Activated naive CD8-positive, alpha-beta T cell (primary cell): ENCODE measurements around the gene PPIP5K1.
"Not testable (repeated sequence)": the region's sequence is repeated elsewhere in the genome, so short reads cannot be mapped to it uniquely, and the experiment has no call there.

Experiments used
- H3K27ac Mint-ChIP-seq: one replicate; pipeline ENCODE4 v1.8.0; 2021; ENCODE audit warnings: mixed read lengths
- H3K27me3 Mint-ChIP-seq: one replicate; pipeline ENCODE4 v1.8.0; 2021; ENCODE audit warnings: mixed read lengths
- H3K36me3 Mint-ChIP-seq: one replicate; pipeline ENCODE4 v1.8.0; 2021; ENCODE audit warnings: mixed read lengths
- H3K4me1 Mint-ChIP-seq: one replicate; pipeline ENCODE4 v1.8.0; 2021; ENCODE audit warnings: low read depth, mixed read lengths
- H3K4me3 Mint-ChIP-seq: one replicate; pipeline ENCODE4 v1.8.0; 2021; ENCODE audit warnings: mild to moderate bottlenecking, mixed read lengths
- H3K9me3 Mint-ChIP-seq: one replicate; pipeline ENCODE4 v1.8.0; 2021; ENCODE audit warnings: low read depth, mixed read lengths

The PPIP5K1 gene

GRCh38 chr15:43589778-43590466 is at the start of gene PPIP5K1:
PPIP5K1 (minus strand) TSS chr15:43590208; CDS start chr15:43584504, 5,704 bp downstream.
- not testable (repeated sequence) for H3K27ac Mint-ChIP-seq, H3K9me3 Mint-ChIP-seq, H3K4me1 Mint-ChIP-seq, H3K27me3 Mint-ChIP-seq, H3K4me3 Mint-ChIP-seq, H3K36me3 Mint-ChIP-seq

- H3K27ac Mint-ChIP-seq: not testable (repeated sequence)
Observed at GRCh38 chr15:43638464-43639204, 48.6 kb upstream of the PPIP5K1 start.

GRCh38 chr15:43626937-43627336 is 36.9 kb upstream of the PPIP5K1 start:
- not testable (repeated sequence) for H3K27ac Mint-ChIP-seq, H3K36me3 Mint-ChIP-seq, H3K9me3 Mint-ChIP-seq, H3K4me1 Mint-ChIP-seq, H3K27me3 Mint-ChIP-seq, H3K4me3 Mint-ChIP-seq

More at GRCh38 chr15:43638464-43639204, 48.6 kb upstream of the PPIP5K1 start:
- not testable (repeated sequence) for H3K36me3 Mint-ChIP-seq, H3K9me3 Mint-ChIP-seq, H3K4me1 Mint-ChIP-seq, H3K27me3 Mint-ChIP-seq, H3K4me3 Mint-ChIP-seq

GRCh38 chr15:43625106-43625505 is 35.1 kb upstream of the PPIP5K1 start:
- H3K4me1 Mint-ChIP-seq: no peaks in the 10 kb centered on the region
- no peaks in the 10 kb centered on the region for H3K36me3 Mint-ChIP-seq
- peaks cover 1% of the 10 kb centered on the region for H3K27me3 Mint-ChIP-seq
- H3K27ac Mint-ChIP-seq: no peak overlapping the region
- no peaks in the 10 kb centered on the region for H3K9me3 Mint-ChIP-seq
- no peak overlapping the region for H3K4me3 Mint-ChIP-seq

GRCh38 chr15:43622068-43622799 is 32.2 kb upstream of the PPIP5K1 start:
- H3K27me3 Mint-ChIP-seq, H3K27ac Mint-ChIP-seq, H3K9me3 Mint-ChIP-seq, H3K4me3 Mint-ChIP-seq, H3K4me1 Mint-ChIP-seq, H3K36me3 Mint-ChIP-seq: not testable (repeated sequence)

DNA sequence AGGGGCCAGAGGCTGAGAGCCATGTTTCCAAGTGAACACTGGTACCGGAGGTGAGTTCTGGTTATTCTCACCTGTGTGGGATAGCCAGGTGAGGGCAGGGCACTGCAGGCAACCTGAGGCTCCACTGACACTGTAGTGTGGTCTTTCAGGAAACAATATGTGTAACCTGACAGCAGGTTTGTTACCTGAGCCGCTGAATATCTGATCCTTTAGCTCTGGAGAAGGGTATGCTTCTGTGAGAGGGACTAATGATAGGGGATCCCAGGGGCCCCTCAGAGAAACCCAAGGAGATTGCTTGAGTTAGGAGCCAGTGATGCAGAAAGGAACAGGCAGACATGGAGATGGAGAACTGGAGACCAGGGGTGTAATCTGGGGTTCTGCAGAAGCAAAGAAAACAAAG is 28.7 kb upstream of the PPIP5K1 start, which contains the start of gene STRC:
TSS of gene STRC (minus strand) at position 101 of the 400 bp plus-strand sequence. CDS start at position 23, 78 bp downstream.
- H3K4me3 Mint-ChIP-seq, H3K27ac Mint-ChIP-seq, H3K36me3 Mint-ChIP-seq, H3K4me1 Mint-ChIP-seq, H3K9me3 Mint-ChIP-seq, H3K27me3 Mint-ChIP-seq: not testable (repeated sequence)

DNA sequence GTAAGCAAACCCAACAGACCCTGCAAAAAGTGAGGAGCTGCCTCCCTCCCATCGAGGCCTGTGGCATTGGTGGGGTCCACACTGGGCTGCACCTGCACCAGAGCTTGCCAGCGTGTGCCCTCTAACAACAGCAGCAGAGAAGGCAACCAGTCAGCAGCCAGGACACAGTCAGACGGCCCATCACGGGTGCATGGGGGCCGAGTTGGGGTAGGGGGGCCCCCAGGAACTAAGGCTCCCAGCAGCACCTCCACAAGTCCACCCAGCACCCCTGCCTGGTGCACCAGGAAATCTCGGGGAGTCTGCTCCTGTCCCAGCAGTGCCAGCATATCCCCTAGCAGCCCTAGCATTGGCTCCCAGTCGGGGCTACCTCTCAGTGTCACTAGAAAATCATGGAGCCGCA is 27.7 kb upstream of the PPIP5K1 start:
- not testable (repeated sequence) for H3K9me3 Mint-ChIP-seq, H3K36me3 Mint-ChIP-seq, H3K27ac Mint-ChIP-seq, H3K4me1 Mint-ChIP-seq, H3K4me3 Mint-ChIP-seq, H3K27me3 Mint-ChIP-seq

DNA sequence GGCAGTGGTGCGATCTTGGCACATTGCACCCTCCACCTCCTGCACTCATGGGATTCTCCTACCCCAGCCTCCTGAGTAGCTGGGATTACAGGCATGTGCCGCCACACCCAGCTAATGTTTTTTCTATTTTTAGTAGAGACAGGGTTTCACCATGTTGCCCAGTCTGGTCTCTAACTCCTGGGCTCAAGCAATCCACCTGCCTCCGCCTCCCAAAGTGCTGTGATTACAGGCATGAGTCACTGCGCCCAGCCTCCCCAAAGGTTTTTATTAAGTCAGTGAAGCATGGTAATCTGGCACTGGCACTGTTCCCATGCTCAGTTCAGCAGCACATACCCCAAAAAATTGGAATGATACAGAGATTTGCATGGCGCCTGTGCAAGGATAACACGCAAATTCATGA is 12.2 kb upstream of the PPIP5K1 start:
- not testable (repeated sequence) for H3K9me3 Mint-ChIP-seq, H3K4me1 Mint-ChIP-seq, H3K36me3 Mint-ChIP-seq, H3K4me3 Mint-ChIP-seq, H3K27ac Mint-ChIP-seq
- peaks cover 14% of the 10 kb centered on the region for H3K27me3 Mint-ChIP-seq

DNA sequence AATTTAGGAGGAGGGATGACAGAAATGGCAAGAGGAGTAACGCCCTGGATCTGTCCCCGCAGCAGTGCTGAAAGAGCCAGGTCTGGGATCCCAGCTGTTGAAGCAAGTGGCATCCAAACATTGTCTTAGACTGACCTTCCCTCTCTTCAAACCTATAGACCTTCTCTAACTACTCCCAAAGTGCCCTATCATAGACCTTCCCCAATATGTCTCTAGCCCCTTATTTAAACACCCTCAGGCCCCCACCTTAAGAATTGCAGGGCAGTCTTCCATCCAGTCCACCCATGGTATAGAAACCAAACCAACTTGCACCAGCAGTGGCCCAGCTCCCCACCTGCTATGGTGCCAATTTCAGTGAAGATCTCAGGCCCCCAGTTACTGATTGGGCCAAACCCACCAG is 10.2 kb upstream of the PPIP5K1 start:
- H3K27ac Mint-ChIP-seq, H3K4me3 Mint-ChIP-seq, H3K4me1 Mint-ChIP-seq, H3K36me3 Mint-ChIP-seq, H3K9me3 Mint-ChIP-seq: not testable (repeated sequence)
- H3K27me3 Mint-ChIP-seq: peaks cover 19% of the 10 kb centered on the region

- not testable (repeated sequence) for H3K9me3 Mint-ChIP-seq, H3K27ac Mint-ChIP-seq, H3K36me3 Mint-ChIP-seq, H3K4me3 Mint-ChIP-seq, H3K4me1 Mint-ChIP-seq
- H3K27me3 Mint-ChIP-seq: peaks cover 17% of the 10 kb centered on the region
Observed at GRCh38 chr15:43599131-43599530, 9.1 kb upstream of the PPIP5K1 start.

GRCh38 chr15:43593328-43594190 is 3.6 kb upstream of the PPIP5K1 start, which contains the start of gene CKMT1B:
CKMT1B (plus strand) TSS chr15:43594027; CDS start chr15:43594219, 192 bp downstream.
- H3K27me3 Mint-ChIP-seq: peaks cover 13% of the 10 kb centered on the region
- not testable (repeated sequence) for H3K4me1 Mint-ChIP-seq, H3K9me3 Mint-ChIP-seq, H3K36me3 Mint-ChIP-seq, H3K4me3 Mint-ChIP-seq, H3K27ac Mint-ChIP-seq

DNA sequence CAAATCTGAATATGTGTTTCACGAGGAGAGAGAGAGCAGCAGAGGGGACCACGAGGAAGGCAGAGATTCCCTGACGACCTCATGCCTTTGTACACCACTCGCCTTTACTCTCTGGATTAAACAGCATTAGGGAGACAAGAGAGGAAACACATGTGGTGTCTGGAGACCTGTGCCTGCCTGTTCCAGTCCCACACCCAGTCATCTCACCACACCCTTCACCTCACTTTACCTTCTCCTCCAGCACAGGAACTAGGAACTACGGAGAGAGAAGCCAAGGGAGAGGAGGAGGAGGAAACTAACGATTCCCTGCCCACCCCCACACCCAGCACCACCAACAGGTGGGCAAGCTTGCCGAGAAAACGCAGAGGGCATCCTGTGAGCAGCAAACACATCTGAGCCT is 2.8 kb upstream of the PPIP5K1 start:
- H3K9me3 Mint-ChIP-seq, H3K27ac Mint-ChIP-seq, H3K4me3 Mint-ChIP-seq, H3K36me3 Mint-ChIP-seq, H3K4me1 Mint-ChIP-seq: not testable (repeated sequence)
- peaks cover 11% of the 10 kb centered on the region for H3K27me3 Mint-ChIP-seq

DNA sequence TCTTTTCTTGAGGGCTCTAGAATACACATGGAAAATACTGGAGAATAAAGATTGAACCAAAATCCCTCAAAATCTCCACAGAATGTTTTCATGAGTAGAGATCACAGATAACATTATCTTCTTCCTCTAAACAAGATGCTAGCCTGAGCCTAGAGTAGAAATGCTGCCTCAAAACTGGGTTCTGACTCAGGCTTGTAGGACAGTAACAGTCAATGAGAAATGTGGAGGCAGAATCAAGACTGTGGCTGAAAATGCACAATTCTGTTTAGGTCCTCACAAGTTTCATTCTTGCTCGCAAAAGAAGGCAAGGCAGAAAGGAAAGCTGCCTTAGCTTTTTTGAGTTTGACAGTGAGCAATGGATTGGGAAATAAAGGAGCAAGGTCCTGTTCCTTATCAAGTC is 15.4 kb downstream of the PPIP5K1 start:
- not testable (repeated sequence) for H3K4me1 Mint-ChIP-seq, H3K27ac Mint-ChIP-seq, H3K36me3 Mint-ChIP-seq, H3K9me3 Mint-ChIP-seq, H3K4me3 Mint-ChIP-seq, H3K27me3 Mint-ChIP-seq

- H3K36me3 Mint-ChIP-seq: not testable (repeated sequence)
Observed at GRCh38 chr15:43566615-43567014, 23.4 kb downstream of the PPIP5K1 start.

GRCh38 chr15:43563793-43564192 is 26.2 kb downstream of the PPIP5K1 start:
- not testable (repeated sequence) for H3K27ac Mint-ChIP-seq, H3K27me3 Mint-ChIP-seq, H3K9me3 Mint-ChIP-seq, H3K4me3 Mint-ChIP-seq, H3K36me3 Mint-ChIP-seq, H3K4me1 Mint-ChIP-seq

More at GRCh38 chr15:43566615-43567014, 23.4 kb downstream of the PPIP5K1 start:
- not testable (repeated sequence) for H3K4me1 Mint-ChIP-seq, H3K27me3 Mint-ChIP-seq, H3K9me3 Mint-ChIP-seq, H3K27ac Mint-ChIP-seq, H3K4me3 Mint-ChIP-seq
